ENCODE data around the gene TMEM91. TPM values are rescaled to one million over a fixed set of nuclear protein-coding genes. Genes with fewer than 3 reads are reported as not detected.

The TMEM91 gene
- total RNA-seq, 1 donor from 2014 or later = 14.3 TPM

DNA sequence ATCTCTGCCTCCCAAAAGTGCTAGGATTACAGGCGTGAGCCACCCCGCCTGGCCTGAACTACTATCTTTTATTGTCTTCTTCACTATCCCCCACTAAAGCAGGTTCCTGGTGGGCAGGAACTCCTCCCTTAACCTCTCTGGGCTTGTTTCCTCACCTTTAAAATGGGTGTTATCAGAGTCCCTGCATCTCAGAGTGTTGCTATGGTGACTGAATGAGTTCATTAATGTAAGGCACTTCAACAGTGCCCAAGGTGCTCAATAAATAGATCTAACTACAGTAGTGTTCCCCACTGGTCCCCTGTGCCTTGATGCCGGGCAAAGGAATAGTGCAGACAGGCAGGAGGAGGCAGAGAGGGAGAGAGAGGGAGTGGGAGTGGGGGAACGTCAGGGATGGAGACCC is 45.9 kb upstream of the TMEM91 start:
- no peak overlapping the region for H3K27ac Mint-ChIP-seq
- peaks cover 11% of the 10 kb centered on the region for H3K4me1 Mint-ChIP-seq (ENCODE audit: low read depth)

DNA sequence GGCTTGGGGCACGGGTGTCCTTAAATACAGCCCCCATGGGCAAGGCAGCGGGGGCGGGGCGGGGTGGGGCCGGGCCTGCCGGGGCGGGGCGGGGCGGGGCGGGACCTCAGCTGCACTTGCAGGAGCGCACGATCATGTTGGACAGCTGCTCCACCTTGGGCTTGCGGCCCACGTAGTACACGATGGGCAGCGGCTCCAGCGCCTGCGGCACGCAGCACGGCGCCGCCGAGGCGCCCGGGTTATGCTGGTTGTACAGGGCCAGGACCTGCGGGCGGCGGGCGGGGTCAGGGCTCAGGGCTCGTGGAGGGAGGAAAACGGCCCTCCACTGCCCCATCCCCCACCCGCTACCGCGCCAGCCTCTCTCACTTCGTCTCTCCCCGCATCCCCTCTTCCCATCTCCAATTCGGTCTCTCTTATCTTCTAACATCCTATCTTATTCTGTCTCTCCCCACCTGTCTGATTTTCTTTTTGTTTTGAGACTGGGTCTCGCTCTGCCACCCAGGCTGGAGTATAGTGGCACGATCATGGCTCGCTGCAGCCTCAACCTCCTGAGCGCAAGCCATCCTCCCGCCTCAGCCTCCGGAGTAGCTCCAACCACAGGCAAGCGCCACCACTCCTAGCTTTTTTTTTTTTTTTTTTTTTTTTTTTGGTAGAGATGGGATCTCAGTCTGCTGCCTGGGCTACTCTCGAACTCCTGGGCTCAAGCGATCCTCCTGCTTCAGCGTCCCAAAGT is 45.2 kb upstream of the TMEM91 start:
- Mint-ChIP-seq H3K36me3 (ENCODE audit: insufficient read depth) (no peaks in the 10 kb centered on the region), H3K4me3 (ENCODE audit: low read depth) (no peak overlapping the region), H3K4me1 (ENCODE audit: low read depth) (peaks cover 9% of the 10 kb centered on the region), H3K27ac (no peak overlapping the region), H3K27me3 (peaks cover 11% of the 10 kb centered on the region), H3K9me3 (ENCODE audit: low read depth) (no peaks in the 10 kb centered on the region)
- DNase-seq (ENCODE audit: low spot score, unreplicated experiment) = no peak
- TF ChIP-seq, protein P1, sequence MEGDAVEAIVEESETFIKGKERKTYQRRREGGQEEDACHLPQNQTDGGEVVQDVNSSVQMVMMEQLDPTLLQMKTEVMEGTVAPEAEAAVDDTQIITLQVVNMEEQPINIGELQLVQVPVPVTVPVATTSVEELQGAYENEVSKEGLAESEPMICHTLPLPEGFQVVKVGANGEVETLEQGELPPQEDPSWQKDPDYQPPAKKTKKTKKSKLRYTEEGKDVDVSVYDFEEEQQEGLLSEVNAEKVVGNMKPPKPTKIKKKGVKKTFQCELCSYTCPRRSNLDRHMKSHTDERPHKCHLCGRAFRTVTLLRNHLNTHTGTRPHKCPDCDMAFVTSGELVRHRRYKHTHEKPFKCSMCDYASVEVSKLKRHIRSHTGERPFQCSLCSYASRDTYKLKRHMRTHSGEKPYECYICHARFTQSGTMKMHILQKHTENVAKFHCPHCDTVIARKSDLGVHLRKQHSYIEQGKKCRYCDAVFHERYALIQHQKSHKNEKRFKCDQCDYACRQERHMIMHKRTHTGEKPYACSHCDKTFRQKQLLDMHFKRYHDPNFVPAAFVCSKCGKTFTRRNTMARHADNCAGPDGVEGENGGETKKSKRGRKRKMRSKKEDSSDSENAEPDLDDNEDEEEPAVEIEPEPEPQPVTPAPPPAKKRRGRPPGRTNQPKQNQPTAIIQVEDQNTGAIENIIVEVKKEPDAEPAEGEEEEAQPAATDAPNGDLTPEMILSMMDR (IDR thresholded peaks at IDR 0.05; ENCODE audit: unreplicated experiment) = no peak

More for the DNA sequence above, 45.9 kb upstream of the TMEM91 start:
- Mint-ChIP-seq H3K4me3 (ENCODE audit: low read depth) (no peak overlapping the region), H3K36me3 (ENCODE audit: insufficient read depth) (no peaks in the 10 kb centered on the region), H3K27me3 (peaks cover 11% of the 10 kb centered on the region), H3K9me3 (ENCODE audit: low read depth) (no peaks in the 10 kb centered on the region)
- DNase-seq (ENCODE audit: low spot score, unreplicated experiment) = no peak
- TF ChIP-seq, protein P1 (IDR thresholded peaks at IDR 0.05; ENCODE audit: unreplicated experiment) = no peak

DNA sequence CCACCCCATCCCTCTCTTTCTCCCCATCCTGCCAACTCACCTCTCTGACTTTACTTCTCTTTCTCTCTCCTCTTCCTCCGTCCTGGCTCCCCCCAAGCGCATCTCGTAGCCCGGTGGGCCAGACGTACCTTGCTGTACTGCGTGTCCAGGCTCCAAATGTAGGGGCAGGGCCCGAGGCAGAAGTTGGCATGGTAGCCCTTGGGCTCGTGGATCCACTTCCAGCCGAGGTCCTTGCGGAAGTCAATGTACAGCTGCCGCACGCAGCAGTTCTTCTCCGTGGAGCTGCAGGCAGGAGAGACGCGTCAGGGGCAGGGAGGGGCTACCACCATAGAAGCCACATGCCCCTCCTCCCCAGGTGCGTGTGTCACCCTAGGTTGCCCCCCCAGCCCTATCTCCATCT is 44.3 kb upstream of the TMEM91 start:
- TF ChIP-seq, protein P1 (IDR thresholded peaks at IDR 0.05; ENCODE audit: unreplicated experiment) = no peak
- Mint-ChIP-seq H3K4me3 (ENCODE audit: low read depth) (no peak overlapping the region), H3K27me3 (peaks cover 5% of the 10 kb centered on the region), H3K36me3 (ENCODE audit: insufficient read depth) (no peaks in the 10 kb centered on the region), H3K4me1 (ENCODE audit: low read depth) (peaks cover 4% of the 10 kb centered on the region), H3K9me3 (ENCODE audit: low read depth) (no peaks in the 10 kb centered on the region), H3K27ac (no peak overlapping the region)
- no peak for DNase-seq (ENCODE audit: low spot score, unreplicated experiment)

- TF ChIP-seq, protein P1 (IDR thresholded peaks at IDR 0.05; ENCODE audit: unreplicated experiment) = no peak
- Mint-ChIP-seq H3K9me3 (ENCODE audit: low read depth) (no peaks in the 10 kb centered on the region), H3K27ac (no peak overlapping the region), H3K4me1 (ENCODE audit: low read depth) (peaks cover 2% of the 10 kb centered on the region), H3K36me3 (ENCODE audit: insufficient read depth) (no peaks in the 10 kb centered on the region), H3K27me3 (peaks cover 3% of the 10 kb centered on the region), H3K4me3 (ENCODE audit: low read depth) (no peak overlapping the region)
- no peak for DNase-seq (ENCODE audit: low spot score, unreplicated experiment)
These were observed 43.9 kb upstream of the TMEM91 start for GRCh38 chr19:41332468-41332867.

DNA sequence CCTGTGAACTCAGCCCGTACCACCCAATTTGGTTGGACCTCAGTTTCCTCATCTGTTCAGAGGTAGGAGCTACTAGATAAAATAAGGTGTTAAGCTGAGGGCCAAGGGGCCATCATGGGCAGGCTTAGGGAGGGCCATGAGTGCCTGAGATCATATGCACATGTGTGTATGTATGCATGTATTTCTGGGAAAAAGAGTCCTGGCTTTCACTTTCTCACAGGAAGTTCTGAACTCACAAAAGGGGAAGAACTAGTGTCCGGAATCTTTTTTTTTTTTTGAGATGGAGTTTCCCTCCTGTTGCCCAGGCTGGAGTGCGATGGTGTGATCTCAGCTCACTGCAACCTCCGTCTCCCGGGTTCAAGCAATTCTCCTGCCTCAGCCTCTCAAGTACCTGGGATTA is 41.5 kb upstream of the TMEM91 start:
- no peak overlapping the region for H3K27ac Mint-ChIP-seq
- no peak for DNase-seq (ENCODE audit: low spot score, unreplicated experiment)
- H3K4me3 Mint-ChIP-seq (ENCODE audit: low read depth) = no peak overlapping the region
- H3K36me3 Mint-ChIP-seq (ENCODE audit: insufficient read depth) = no peaks in the 10 kb centered on the region
- H3K4me1 Mint-ChIP-seq (ENCODE audit: low read depth) = no peaks in the 10 kb centered on the region
- TF ChIP-seq, protein P1 (IDR thresholded peaks at IDR 0.05; ENCODE audit: unreplicated experiment) = no peak
- no peaks in the 10 kb centered on the region for H3K9me3 Mint-ChIP-seq (ENCODE audit: low read depth)
- peaks cover 3% of the 10 kb centered on the region for H3K27me3 Mint-ChIP-seq
